Astrocyte (in vitro differentiated cells and primary cell): Measurements from ENCODE around the gene PSG4. TPM values are rescaled to one million over a fixed set of nuclear protein-coding genes. Genes with fewer than 3 reads are reported as not detected.
A peak's percentile ranks its signal among the peaks of the same experiment; 100 is the strongest.
"Not testable (repeated sequence)": the region's sequence is repeated elsewhere in the genome, so short reads cannot be mapped to it uniquely, and the experiment has no call there.

Experiments
- DNase-seq: peaks from one replicate; pipeline ENCODE4 v3.0.0-alpha.2; 2010; ENCODE audit warnings: low read depth
- FAIRE-seq: peaks from 2 replicates; lab custom pipeline; 2011; peaks lifted over from hg19 to GRCh38; lab: Jason Lieb, UNC
- H2AFZ ChIP-seq: 2 replicates; pipeline ENCODE4 v1.6.0; 2012; ENCODE audit warnings: low read depth, low read length, inconsistent platforms
- H3K27ac ChIP-seq: 2 replicates; pipeline ENCODE4 v1.5.1; 2011; ENCODE audit warnings: low read depth, low read length, inconsistent platforms
- H3K27me3 ChIP-seq: 2 replicates; pipeline ENCODE4 v1.6.0; 2011; ENCODE audit warnings: low read length, inconsistent platforms; ENCODE audit not compliant: insufficient read depth
- H3K36me3 ChIP-seq: 2 replicates; pipeline ENCODE4 v1.5.1; 2011; ENCODE audit warnings: low read length, inconsistent platforms; ENCODE audit not compliant: insufficient read depth
- H3K4me1 ChIP-seq: 2 replicates; pipeline ENCODE4 v1.5.1; 2011; ENCODE audit warnings: low read length, inconsistent platforms; ENCODE audit not compliant: insufficient read depth
- H3K4me2 ChIP-seq: 2 replicates; pipeline ENCODE4 v1.6.0; 2012; ENCODE audit warnings: low read length, inconsistent platforms
- H3K4me3 ChIP-seq: 2 replicates; pipeline ENCODE4 v1.5.1; 2011; ENCODE audit warnings: low read depth, mild to moderate bottlenecking, low read length, inconsistent platforms; ENCODE audit not compliant: insufficient read depth
- H3K79me2 ChIP-seq: 2 replicates; pipeline ENCODE4 v1.6.0; 2012; ENCODE audit warnings: mild to moderate bottlenecking, low read length, inconsistent platforms; ENCODE audit not compliant: insufficient read depth
- H3K9ac ChIP-seq: 2 replicates; pipeline ENCODE4 v1.6.0; 2012; ENCODE audit warnings: mild to moderate bottlenecking, low read length, inconsistent platforms
- H3K9me3 ChIP-seq: 2 replicates; pipeline ENCODE4 v1.5.1; 2012; ENCODE audit warnings: low read depth, mild to moderate bottlenecking, low read length, inconsistent platforms; ENCODE audit not compliant: insufficient read depth
- H4K20me1 ChIP-seq: 2 replicates; pipeline ENCODE4 v1.6.0; 2012; ENCODE audit warnings: low read length, inconsistent platforms; ENCODE audit not compliant: insufficient read depth
- H3K27ac Mint-ChIP-seq: one replicate; pipeline ENCODE4 v1.8.0; 2021; ENCODE audit warnings: mild to moderate bottlenecking, mixed read lengths; ENCODE audit not compliant: unreplicated experiment
- H3K27me3 Mint-ChIP-seq: one replicate; pipeline ENCODE4 v1.8.0; 2021; ENCODE audit warnings: low read depth, mixed read lengths; ENCODE audit not compliant: unreplicated experiment
- H3K36me3 Mint-ChIP-seq: one replicate; pipeline ENCODE4 v1.8.0; 2021; ENCODE audit warnings: low read depth, mixed read lengths; ENCODE audit not compliant: unreplicated experiment
- H3K4me1 Mint-ChIP-seq: one replicate; pipeline ENCODE4 v1.8.0; 2021; ENCODE audit warnings: low read depth, mixed read lengths; ENCODE audit not compliant: unreplicated experiment
- H3K4me3 Mint-ChIP-seq: one replicate; pipeline ENCODE4 v1.8.0; 2021; ENCODE audit warnings: mild to moderate bottlenecking, moderate library complexity, mixed read lengths; ENCODE audit not compliant: unreplicated experiment
- H3K9me3 Mint-ChIP-seq: one replicate; pipeline ENCODE4 v1.8.0; 2021; ENCODE audit warnings: mild to moderate bottlenecking, mixed read lengths; ENCODE audit not compliant: unreplicated experiment
- total RNA-seq: library from RNA; stranded (reverse); gene quantifications from 2 replicates; pipeline ENCODE4 v1.2.1, GENCODE V29; 2021

PSG4 gene
- total RNA-seq, 1 donor from 2014 or later, result 1.4 TPM

DNA sequence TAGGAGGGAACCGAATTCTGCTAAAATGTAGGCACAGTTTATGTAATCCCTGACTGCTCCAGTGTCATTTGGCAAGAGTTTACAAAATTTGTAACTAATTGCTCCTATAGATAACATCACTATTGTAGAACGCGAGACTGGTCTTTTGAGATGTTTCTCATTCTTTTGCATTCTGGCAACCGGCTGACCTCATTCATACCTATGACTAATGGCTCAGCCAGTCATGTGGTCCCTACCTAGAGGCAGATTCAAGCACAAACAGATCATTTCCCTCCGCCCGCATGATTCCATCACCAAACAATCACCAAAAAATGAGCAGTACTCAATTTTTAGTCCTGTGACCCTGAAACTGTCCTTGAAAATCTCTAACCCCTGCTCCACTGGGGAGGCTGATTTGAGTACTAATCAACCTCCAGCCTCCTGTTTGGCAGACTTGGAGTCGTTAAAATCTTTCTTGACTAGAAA, 4.1 kb downstream of the PSG4 start:
- not testable (repeated sequence) for H3K36me3 Mint-ChIP-seq, H3K4me1 Mint-ChIP-seq, H4K20me1 ChIP-seq, H3K79me2 ChIP-seq, H3K4me3 Mint-ChIP-seq, H2AFZ ChIP-seq, H3K4me3 ChIP-seq, H3K27me3 Mint-ChIP-seq, H3K9me3 ChIP-seq, H3K27me3 ChIP-seq, H3K36me3 ChIP-seq, H3K9me3 Mint-ChIP-seq
- Histone ChIP-seq H3K4me2 (peak overlapping the region; percentile 62), H3K4me1 (peaks cover 16% of the 10 kb centered on the region), H3K27ac (peak overlapping the region; percentile 87), H3K9ac (peak overlapping the region; percentile 76)
- FAIRE-seq, result peak; percentile 98
- H3K27ac Mint-ChIP-seq, result peak overlapping the region; percentile 72
- DNase-seq, result peak; percentile 79

DNA sequence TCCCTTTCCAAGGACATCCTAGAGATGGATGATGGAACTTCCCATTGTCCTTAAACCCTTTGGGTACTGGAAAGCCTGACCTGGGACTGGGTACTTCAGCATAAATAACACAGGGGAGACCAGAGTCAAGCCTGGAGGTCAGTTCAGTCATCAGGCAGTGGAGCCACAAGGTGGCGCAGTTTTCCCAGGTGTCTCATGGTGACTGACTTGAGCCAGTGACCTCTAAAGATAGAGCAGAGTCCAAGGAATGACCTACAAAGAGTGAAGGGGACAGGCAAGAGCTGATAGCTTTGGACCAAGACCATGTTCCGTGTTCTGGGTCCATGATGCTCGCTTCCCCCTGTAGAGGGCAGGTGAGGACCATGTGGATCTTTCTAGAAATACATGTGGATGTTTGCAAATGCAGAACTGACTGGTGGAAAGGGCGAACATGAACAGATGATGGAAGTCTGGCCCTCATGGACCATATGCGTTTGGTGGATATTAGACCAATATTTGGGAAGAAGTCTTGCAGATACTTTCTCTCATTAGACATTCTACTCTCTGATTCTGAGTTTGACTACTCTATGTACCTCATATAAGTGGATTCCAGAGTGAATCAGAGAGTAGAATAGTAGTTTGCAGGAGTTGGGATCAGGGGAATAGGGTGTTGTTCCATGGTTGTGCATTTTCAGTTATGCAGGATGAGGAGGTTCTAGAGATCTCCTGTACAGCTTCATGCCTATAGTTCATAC, 6.6 kb downstream of the PSG4 start:
- H3K36me3 Mint-ChIP-seq, H3K4me3 Mint-ChIP-seq, H3K9me3 Mint-ChIP-seq, H4K20me1 ChIP-seq, H3K9ac ChIP-seq, H3K27ac ChIP-seq, H3K27me3 ChIP-seq, DNase-seq, H3K79me2 ChIP-seq, H3K36me3 ChIP-seq, FAIRE-seq, H2AFZ ChIP-seq, H3K4me2 ChIP-seq, H3K4me1 Mint-ChIP-seq, H3K27me3 Mint-ChIP-seq, H3K27ac Mint-ChIP-seq, H3K4me3 ChIP-seq, H3K9me3 ChIP-seq: not testable (repeated sequence)
- peaks cover 16% of the 10 kb centered on the region for H3K4me1 ChIP-seq

DNA sequence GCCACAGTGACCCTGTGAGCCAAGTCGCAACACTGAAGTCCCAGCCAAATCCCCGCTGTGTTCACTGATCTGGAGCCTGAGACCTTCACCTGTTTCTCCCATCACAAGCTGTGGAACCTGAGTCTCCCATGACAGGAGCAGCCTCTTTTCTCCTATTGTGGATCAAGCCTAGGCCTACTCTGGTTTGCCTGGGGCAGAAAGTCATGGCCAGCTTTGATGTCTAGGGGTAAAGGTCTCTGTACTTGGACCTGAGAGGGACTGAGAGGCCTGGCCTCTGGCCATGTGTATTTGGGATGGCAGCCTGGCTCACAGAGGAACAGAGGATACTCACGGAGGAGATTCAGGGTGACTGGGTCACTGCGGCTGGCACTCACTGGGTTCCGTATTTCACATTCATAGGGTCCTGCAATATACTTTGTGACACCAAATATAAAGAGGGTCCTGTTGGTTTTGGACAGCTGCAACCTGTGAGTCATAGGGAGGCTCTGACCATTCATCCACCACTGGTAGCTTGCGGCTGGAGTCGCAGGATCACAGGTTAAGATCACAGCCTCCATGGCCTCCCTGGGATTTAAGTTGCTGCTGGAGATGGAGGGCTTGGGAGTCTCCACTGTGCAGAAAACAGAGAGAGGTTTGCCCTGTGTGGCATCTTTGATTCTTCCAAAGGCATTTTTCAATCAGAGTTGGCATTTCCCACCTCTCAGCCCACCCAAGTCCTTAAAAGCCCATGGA, 7.6 kb downstream of the PSG4 start:
- not testable (repeated sequence) for DNase-seq, H2AFZ ChIP-seq, H3K4me3 Mint-ChIP-seq, H3K27me3 Mint-ChIP-seq, H3K4me3 ChIP-seq, H3K27ac ChIP-seq, H3K9me3 Mint-ChIP-seq, H3K9me3 ChIP-seq, H3K9ac ChIP-seq, H3K27ac Mint-ChIP-seq, H3K36me3 Mint-ChIP-seq, H3K27me3 ChIP-seq, FAIRE-seq, H3K4me2 ChIP-seq, H4K20me1 ChIP-seq, H3K36me3 ChIP-seq, H3K79me2 ChIP-seq, H3K4me1 Mint-ChIP-seq
- H3K4me1 ChIP-seq, result peaks cover 16% of the 10 kb centered on the region

DNA sequence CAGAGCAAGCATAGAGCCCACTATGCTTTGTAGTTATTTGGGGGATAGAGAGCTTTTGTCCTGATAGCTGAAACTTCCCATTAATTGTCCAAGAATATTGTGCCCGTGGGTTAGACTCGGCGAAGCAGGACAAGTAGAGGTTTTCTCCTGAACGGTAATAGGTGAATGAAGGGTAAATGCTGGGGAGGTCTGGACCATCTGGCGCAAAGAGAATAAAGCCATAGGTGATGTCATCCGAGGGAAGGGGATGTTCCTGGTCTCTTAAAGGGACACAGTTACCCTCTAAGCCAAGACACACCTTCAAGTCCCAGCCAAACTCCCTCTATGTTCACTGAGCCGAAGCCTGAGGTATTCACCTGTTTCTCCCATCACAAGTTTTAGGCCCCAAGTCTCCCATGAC, 11.0 kb downstream of the PSG4 start:
- H3K9me3 ChIP-seq, FAIRE-seq, H3K36me3 ChIP-seq, H3K79me2 ChIP-seq, H3K4me1 Mint-ChIP-seq, H3K27ac ChIP-seq, H3K27me3 ChIP-seq, H3K9me3 Mint-ChIP-seq, H3K4me3 Mint-ChIP-seq, H3K4me2 ChIP-seq, H3K4me3 ChIP-seq, H4K20me1 ChIP-seq, H3K27ac Mint-ChIP-seq, H2AFZ ChIP-seq, DNase-seq, H3K27me3 Mint-ChIP-seq, H3K4me1 ChIP-seq, H3K9ac ChIP-seq, H3K36me3 Mint-ChIP-seq: not testable (repeated sequence)

GRCh38 chr19:43192381-43193155, 12.9 kb downstream of the PSG4 start:
- not testable (repeated sequence) for H3K9ac ChIP-seq, H3K36me3 Mint-ChIP-seq, FAIRE-seq, H3K4me3 Mint-ChIP-seq, H3K27ac Mint-ChIP-seq, H3K4me3 ChIP-seq, H3K27me3 ChIP-seq, H3K27me3 Mint-ChIP-seq, DNase-seq, H2AFZ ChIP-seq, H3K79me2 ChIP-seq, H3K27ac ChIP-seq, H4K20me1 ChIP-seq, H3K4me1 Mint-ChIP-seq, H3K4me2 ChIP-seq, H3K9me3 ChIP-seq, H3K4me1 ChIP-seq, H3K36me3 ChIP-seq
- H3K9me3 Mint-ChIP-seq, result peaks cover 15% of the 10 kb centered on the region
